ENCODE results near the gene ATXN1.

The ATXN1 gene

DNA sequence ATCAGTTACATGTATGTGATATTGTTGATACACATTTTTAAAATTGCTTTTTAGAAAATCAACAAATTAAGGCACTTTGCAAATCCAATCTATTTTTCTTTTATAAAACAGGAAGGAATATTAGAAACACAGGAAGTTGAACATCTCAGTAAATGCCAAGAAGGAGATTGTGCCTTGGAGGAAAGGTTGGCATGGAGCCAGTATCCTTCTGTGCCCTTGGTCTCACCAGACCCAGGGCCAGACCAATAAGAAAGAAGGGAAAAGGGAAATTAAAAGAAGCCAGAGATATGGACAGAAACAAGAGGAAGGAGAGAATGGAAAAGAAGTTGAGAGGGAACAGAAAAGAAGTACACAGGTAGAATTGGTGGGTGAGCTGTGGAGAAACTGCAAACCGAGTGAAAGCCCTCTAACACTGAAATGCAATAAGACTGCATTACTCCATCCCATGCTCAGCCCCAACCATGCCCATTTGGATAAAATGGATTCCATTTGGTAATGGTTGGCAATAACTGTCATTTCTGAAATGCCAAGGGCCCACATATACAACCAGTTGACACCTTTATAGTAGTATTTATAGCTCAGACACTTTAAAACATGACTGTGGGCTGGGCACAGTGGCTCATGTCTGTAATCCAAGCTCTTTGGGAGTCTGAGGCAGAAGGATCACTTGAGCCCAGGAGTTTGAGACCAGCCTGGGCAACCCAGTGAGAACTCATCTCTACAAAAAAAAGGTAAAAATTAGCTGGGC lies 389.1 kb downstream of the ATXN1 start:
- DNase-seq = no peak

DNA sequence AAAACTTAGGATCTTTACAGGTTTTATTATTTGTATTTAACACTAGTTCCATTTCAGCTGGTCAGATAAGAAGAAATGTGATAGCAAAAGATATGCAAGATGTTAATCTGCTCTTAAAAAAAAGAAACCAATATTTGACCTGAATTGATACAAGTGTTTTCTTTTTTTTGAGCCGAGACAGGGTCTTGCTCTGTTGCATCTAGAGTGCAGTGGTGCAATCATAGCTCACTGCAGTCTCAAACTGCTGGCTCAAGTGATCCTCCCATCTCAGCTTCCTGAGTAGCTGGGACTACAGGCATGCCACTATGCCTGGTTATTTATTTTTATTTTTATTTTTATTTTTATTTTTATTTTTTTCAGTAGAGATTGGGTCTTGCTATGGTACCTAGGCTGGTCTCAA lies 389.9 kb downstream of the ATXN1 start:
- DNase-seq = no peak

GRCh38 chr6:16370943-16371342 lies 390.3 kb downstream of the ATXN1 start:
- no peak for DNase-seq

DNA sequence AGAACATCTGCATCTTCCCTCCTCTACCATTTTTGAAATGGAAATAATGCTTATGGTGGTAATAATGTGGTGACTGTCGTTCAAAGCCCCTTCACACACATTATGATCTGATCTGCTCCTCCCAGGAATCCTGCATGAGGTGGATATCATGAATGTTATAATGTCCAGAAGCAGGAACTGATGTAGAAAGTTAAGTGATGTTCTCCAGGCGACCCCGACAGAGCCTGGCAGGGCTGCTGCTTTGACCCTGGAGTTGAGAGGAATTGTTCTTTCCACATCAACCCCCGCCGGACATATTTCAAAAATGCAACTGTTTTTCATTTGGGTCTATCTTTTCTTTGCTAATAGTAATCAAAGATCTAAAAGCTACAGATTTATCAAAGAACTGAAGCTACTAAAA lies 391.3 kb downstream of the ATXN1 start:
- DNase-seq = no peak

DNA sequence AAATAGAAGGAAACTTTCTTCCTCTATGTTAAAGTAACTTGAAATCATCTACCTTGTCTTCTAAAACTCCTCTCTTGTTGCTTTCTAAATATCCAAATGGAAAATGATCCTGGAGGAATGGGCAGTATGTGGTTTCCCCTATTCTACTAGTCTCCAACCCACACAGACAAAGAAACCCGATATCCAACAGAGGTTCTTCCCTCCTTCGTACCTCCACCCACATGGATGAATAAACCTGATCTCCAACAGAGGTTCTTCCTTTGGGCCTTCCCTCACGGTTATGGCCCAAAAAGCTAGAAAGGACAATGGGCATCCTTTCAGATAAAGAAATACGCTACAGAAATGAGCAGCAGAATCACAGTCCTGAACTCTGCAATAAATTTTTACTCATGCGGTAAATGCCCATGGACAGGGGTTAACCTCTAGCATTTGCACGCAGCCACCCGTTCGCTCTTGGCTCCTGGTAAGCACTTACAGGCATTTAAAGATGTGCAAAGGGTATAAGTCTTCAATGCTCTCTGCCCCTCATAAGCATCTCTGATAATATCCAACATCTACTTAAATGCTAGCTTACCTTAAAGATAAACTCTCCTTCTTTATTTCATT lies 392.0 kb downstream of the ATXN1 start:
- no peak for DNase-seq

DNA sequence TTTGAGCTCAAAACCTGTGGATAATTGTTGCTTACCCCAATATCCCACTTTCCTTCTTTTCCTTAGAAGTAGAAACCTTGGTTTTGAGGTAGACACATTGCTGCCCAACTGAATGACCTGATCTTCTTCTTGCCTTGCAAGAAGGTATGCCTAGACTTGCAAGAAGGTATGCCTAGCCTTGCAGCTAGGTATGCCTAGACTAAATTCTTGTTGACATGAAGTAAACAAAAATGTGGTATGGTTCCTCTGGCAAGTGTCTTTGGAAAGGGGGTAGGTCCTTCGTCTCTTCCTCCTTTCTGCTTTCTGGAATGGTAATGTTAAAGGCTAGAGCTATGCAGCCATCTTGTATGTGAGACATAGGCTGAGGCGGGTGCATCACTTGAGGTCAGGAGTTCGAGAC lies 393.7 kb downstream of the ATXN1 start:
- DNase-seq = no peak

- DNase-seq = no peak
Measured at GRCh38 chr6:16363749-16364148, 397.5 kb downstream of the ATXN1 start.

DNA sequence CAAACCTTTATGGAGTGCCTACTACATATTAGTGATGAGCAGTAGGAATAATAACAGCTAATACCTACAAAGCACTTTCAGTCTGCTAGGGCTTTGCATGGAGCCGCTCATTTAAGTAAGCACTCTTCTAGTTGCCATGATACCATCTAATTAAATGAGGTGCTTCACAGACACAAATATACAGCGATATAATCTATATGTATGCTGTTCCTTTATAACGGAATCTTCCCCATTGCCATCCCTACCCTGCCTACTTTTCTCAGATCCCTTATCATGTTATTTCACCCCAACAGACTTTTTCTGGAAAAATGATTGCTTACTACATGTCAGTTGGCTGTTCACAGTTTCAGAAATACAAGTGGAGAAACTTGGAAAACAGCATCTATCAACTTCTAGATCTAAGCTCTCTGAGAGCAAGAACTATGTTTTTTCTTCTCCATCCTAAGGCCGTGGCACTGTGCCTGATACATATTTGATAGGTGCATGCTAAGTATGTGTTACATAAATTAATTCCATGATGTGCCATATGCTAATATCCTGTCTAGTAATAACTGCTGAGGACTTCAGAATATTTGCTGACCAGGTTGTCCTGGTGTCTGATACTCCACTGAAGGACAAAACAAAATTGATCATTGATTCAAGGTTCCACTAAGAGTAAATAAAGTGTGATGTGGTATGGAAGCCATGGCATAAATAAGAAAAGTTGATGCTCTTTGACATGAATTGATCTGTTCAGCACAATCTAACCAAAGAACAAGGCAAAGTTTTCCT lies 398.3 kb downstream of the ATXN1 start:
- no peak for DNase-seq

GRCh38 chr6:16362296-16362695 lies 399.0 kb downstream of the ATXN1 start:
- DNase-seq = no peak

DNA sequence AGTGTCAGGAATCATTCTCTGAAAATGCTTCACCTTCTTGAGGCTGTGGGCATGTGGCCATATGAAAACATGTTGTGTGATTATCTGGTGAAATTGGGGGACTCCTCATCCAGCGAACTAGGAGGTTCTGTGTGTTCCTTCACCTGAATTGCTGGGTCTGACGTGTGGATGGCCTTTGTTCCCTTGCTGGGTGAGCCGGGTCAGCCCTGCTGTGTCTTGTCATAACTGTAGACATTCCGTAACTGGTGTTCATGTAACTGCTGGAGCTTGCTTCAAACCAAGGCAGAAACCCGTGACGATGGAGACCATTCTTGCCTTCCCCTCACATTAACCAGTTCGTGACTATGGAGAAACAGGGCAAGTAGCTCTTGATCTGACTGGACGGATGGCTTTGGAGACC lies 399.4 kb downstream of the ATXN1 start:
- DNase-seq = no peak

DNA sequence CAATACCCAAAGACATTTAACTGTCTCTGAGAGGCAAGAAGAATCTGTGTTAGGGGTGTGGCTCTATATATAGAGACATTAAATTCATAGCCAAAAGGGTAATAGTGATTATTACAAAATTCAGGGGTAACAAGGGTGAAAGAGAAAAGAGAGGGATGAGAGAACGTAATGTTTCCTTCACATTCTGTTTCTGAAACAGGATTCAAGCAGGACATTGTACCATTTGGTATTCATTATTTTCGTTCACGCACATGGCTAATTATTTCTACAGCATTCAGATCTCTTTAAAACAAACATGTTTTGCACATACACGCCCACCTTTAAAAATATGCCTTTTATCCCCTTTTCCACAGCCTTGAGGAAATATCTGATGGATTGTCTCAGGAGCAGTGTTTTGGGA lies 400.1 kb downstream of the ATXN1 start:
- no peak for DNase-seq

- no peak for DNase-seq
Measured at GRCh38 chr6:16360365-16360764, 400.9 kb downstream of the ATXN1 start.

GRCh38 chr6:16359563-16359962 lies 401.7 kb downstream of the ATXN1 start:
- no peak for DNase-seq

DNA sequence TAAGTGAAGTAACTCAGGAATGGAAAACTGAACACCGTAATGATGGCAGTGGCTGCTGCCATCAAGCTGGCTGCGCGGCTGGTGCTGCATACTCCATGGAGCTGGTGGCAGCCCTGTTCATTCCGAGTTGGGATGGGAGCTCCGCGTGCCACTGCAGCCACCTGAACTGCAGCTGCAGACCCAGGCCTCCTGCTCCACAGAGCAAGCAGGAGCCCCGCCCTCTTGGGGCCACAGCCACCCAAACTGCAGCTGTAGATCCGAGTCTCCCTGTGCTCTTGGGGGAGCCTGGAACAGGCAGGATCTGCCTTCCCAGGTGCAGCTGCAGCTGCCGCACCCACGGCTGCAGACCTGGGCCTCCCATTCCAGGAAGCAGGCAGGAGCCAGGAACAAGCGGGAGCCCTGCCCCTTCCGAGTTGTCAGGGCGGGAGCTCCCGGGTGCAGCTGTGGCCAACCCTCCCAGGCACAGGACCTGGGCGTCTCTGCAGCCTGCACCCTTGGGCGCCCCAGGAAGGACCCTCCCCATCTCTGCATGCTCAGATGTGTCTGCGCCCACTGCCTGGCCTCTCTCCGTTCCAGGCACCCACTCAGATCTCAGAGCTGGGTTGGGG lies 402.6 kb downstream of the ATXN1 start:
- DNase-seq = no peak

GRCh38 chr6:16355699-16356446 lies 405.4 kb downstream of the ATXN1 start:
- DNase-seq = no peak

DNA sequence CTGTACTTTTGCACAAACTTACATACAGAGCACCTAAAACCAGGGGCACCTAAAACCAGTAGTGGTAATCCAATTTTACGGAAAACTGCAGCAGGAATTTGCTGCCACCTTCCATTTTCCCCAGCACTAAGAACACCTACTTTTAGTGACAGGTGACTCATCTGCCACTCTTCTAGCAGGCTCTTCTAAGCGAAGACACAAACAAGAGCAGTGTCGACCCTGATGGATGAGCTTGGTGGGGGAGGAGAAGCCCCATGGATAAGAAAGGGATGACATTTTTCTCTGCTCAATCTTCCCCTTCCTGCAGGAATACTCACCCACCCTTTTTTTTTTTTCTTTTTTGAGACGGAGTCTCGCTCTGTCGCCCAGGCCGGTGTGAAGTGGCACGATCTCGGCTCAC lies 406.0 kb downstream of the ATXN1 start:
- DNase-seq = no peak

- no peak for DNase-seq
Measured at GRCh38 chr6:16354692-16355091, 406.6 kb downstream of the ATXN1 start.

- DNase-seq = no peak
Measured at GRCh38 chr6:16352821-16353438, 408.3 kb downstream of the ATXN1 start.

- DNase-seq = no peak
Measured at GRCh38 chr6:16352258-16352635, 409.0 kb downstream of the ATXN1 start.

DNA sequence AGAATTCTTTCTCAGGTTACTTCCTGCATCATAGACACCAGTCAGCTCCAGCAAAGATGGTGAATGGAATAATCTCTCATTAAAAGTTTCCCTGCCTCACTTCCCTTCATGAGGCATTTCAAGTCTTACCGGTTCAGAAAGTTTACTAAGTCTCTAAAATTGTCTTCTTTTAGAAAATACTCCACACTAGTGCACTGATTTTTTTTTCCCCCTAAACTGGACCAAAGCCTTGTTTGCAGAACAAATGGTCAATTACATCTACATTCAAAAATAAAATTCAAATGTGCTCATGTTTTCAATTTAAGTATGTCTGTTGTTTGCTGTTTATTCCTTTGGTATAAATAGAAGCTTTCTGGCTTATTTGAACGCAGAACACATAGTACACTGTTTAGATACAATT lies 411.7 kb downstream of the ATXN1 start:
- no peak for DNase-seq

- DNase-seq = no peak
Measured at GRCh38 chr6:16346831-16347230, 414.4 kb downstream of the ATXN1 start.
